Measurements from ENCODE around the gene SERPINB10.
A peak's percentile ranks its signal among the peaks of the same experiment; 100 is the strongest.

The SERPINB10 gene

DNA sequence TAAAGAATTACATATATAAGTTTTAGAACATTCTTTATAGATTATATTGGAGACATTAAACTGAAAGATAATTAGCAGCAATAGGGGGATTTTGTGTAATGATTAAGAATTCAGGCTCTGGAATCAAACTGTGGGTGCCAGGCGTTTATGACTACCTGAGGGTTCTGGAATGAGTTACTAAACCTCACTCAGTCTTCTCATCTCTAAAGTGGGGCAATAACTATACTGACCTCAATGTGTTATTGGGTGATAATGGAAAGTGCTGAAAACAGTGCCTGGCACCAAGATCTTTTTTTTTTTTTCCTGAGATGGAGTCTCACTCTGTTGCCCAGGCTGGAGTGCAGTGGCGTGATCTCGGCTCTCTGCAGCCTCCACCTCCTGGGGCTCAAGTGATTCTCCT lies 69.3 kb downstream of the SERPINB10 start:
- no peak for DNase-seq
- no peaks in the 10 kb centered on the region for H3K27me3 ChIP-seq (replicated peaks in 2 of 5; ENCODE audit: control insufficient read depth in 4 of 5, insufficient read depth in 5 of 5, low read length in 4 of 5)
- no peaks in the 10 kb centered on the region for H3K9me3 ChIP-seq (ENCODE audit: control extremely low read depth in 1 of 5, control insufficient read depth in 4 of 5, insufficient read depth in 2 of 5, low read depth in 1 of 5, low read length in 4 of 5)
- peaks cover 0 to 11% (median 3%) of the 10 kb centered on the region in 4 experiments for H3K36me3 ChIP-seq (ENCODE audit: control insufficient read depth in 4 of 4, insufficient read depth in 4 of 4, low read length in 3 of 4)
- ChIA-PET POLR2A (no interaction called here), CTCF (interaction anchor here (1.4 to 5.9 kb wide), 4 partner anchors 14 to 41 kb away, joined by 3 to 45 read pairs (median 10); no protein-coding TSS in a partner anchor)
- H3K4me3 ChIP-seq (ENCODE audit: control insufficient read depth in 1 of 7, extremely low read depth in 1 of 7, insufficient read depth in 4 of 7, low read depth in 2 of 7, low read length in 6 of 7), result no peak overlapping the region
- peaks cover 4 to 33% (median 18%) of the 10 kb centered on the region in 4 experiments for H3K4me1 ChIP-seq (ENCODE audit: control extremely low read depth in 1 of 4, control insufficient read depth in 4 of 4, insufficient read depth in 4 of 4, low read length in 3 of 4)
- no peak overlapping the region for H3K27ac ChIP-seq (ENCODE audit: insufficient read depth in 1 of 2, low read depth in 1 of 2, low read length in 2 of 2, poor library complexity in 1 of 2, severe bottlenecking in 2 of 2)
- 100% methylated on average over 1 of the region's 3 CpGs for WGBS (ENCODE audit: insufficient coverage)

DNA sequence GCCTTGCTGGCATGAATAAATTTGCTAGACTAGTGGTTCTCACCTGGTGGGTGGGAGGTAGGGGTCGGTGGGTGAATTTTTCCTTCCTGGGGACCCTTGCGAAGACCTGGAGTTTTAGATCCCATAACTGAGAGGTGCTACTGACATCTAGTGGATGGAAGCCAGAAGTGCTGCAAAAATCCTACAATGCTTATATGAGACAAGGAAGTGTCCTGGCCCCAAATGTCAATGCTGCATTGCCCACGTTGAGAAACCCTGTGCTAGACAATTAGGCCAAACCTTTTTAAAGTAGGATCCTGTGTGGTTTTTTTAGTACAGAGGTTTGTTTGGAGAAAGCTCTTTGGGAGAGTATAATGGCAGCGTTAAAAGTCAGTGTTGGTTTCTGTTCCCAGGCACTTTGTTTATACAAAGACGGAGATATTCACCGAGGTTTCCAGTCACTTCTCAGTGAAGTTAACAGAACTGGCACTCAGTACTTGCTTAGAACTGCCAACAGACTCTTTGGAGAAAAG lies 71.7 kb downstream of the SERPINB10 start:
- Histone ChIP-seq H3K27ac (ENCODE audit: insufficient read depth in 1 of 2, low read depth in 1 of 2, low read length in 2 of 2, poor library complexity in 1 of 2, severe bottlenecking in 2 of 2) (no peak overlapping the region), H3K4me3 (ENCODE audit: control insufficient read depth in 1 of 7, extremely low read depth in 1 of 7, insufficient read depth in 4 of 7, low read depth in 2 of 7, low read length in 6 of 7) (peak overlapping the region in 1 of 7 experiments; percentile 61), H3K27me3 (replicated peaks in 2 of 5; ENCODE audit: control insufficient read depth in 4 of 5, insufficient read depth in 5 of 5, low read length in 4 of 5) (no peaks in the 10 kb centered on the region), H3K9me3 (ENCODE audit: control extremely low read depth in 1 of 5, control insufficient read depth in 4 of 5, insufficient read depth in 2 of 5, low read depth in 1 of 5, low read length in 4 of 5) (no peaks in the 10 kb centered on the region), H3K4me1 (ENCODE audit: control extremely low read depth in 1 of 4, control insufficient read depth in 4 of 4, insufficient read depth in 4 of 4, low read length in 3 of 4) (peaks cover 4 to 32% (median 17%) of the 10 kb centered on the region in 4 experiments), H3K36me3 (ENCODE audit: control insufficient read depth in 4 of 4, insufficient read depth in 4 of 4, low read length in 3 of 4) (peaks cover 2 to 25% (median 10%) of the 10 kb centered on the region in 4 experiments)
- 38% methylated on average over 6 of the region's 6 CpGs for WGBS (ENCODE audit: insufficient coverage)
- CTCF ChIA-PET, result interaction anchor here (1.5 to 1.7 kb wide), 3 partner anchors 16 to 21 kb away, joined by 5 to 7 read pairs (median 5); no protein-coding TSS in a partner anchor
- peak; percentile 57 to 69 (median 68) for DNase-seq
- POLR2A ChIA-PET, result no interaction called here

DNA sequence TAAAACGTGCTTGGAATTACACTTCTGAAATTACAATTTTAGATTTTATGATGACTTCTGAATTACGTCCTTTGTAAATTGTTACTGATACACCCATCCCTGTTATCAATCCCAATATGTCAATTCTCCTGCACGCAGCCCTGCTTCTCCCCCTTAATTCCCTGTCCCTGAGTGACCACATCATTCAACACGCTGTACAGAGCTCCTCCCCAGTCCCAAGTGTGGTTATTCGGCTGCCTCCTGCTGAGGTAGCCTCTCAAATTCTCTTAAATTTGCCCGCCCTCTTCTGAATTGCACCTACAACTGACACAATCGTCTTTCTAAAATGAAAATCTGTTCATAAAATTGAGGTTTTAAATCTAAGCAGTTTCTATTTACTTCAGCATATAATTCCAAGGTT lies 72.3 kb downstream of the SERPINB10 start:
- WGBS (ENCODE audit: insufficient coverage), result 95% methylated on average over 2 of the region's 7 CpGs
- ChIA-PET CTCF (interaction anchor here (1.5 to 1.7 kb wide), 3 partner anchors 16 to 22 kb away, joined by 5 to 7 read pairs (median 5); no protein-coding TSS in a partner anchor), POLR2A (no interaction called here)
- Histone ChIP-seq H3K27ac (ENCODE audit: insufficient read depth in 1 of 2, low read depth in 1 of 2, low read length in 2 of 2, poor library complexity in 1 of 2, severe bottlenecking in 2 of 2) (no peak overlapping the region), H3K4me3 (ENCODE audit: control insufficient read depth in 1 of 7, extremely low read depth in 1 of 7, insufficient read depth in 4 of 7, low read depth in 2 of 7, low read length in 6 of 7) (no peak overlapping the region), H3K4me1 (ENCODE audit: control extremely low read depth in 1 of 4, control insufficient read depth in 4 of 4, insufficient read depth in 4 of 4, low read length in 3 of 4) (peaks cover 4 to 26% (median 15%) of the 10 kb centered on the region in 4 experiments), H3K36me3 (ENCODE audit: control insufficient read depth in 4 of 4, insufficient read depth in 4 of 4, low read length in 3 of 4) (peaks cover 2 to 28% (median 11%) of the 10 kb centered on the region in 4 experiments), H3K27me3 (replicated peaks in 2 of 5; ENCODE audit: control insufficient read depth in 4 of 5, insufficient read depth in 5 of 5, low read length in 4 of 5) (no peaks in the 10 kb centered on the region), H3K9me3 (ENCODE audit: control extremely low read depth in 1 of 5, control insufficient read depth in 4 of 5, insufficient read depth in 2 of 5, low read depth in 1 of 5, low read length in 4 of 5) (no peaks in the 10 kb centered on the region)
- no peak for DNase-seq

DNA sequence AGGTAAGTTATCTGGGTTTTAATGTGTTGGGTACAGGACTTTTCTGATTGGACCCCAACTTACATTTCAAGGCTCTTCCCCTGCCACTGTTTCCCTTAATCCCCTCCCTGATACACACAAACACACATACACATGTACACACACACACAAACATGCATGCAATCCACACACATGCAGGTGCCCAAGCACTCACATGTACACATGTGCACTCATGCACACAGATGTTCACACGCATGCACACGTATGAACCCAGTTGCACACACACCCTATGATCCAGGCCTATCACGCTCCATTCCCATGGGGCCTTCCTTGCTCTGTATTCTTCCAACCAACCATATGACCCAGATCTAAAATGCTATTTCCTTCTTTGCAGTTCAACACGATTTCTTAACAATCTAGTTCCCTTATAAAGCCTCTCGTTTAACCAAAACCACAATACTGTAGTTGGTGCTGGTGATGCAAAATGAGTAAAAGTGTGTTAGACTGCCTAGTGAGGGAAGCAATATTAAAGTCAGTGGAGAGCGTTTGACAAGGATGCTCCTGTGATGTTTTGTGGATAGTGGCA lies 73.2 kb downstream of the SERPINB10 start:
- ChIA-PET POLR2A (no interaction called here), CTCF (interaction anchor here (0.7 to 1.7 kb wide), 4 partner anchors 17 to 157 kb away, joined by 3 to 7 read pairs (median 4); no protein-coding TSS in a partner anchor)
- no peak for DNase-seq
- Histone ChIP-seq H3K36me3 (ENCODE audit: control insufficient read depth in 4 of 4, insufficient read depth in 4 of 4, low read length in 3 of 4) (peaks cover 2 to 36% (median 11%) of the 10 kb centered on the region in 4 experiments), H3K4me1 (ENCODE audit: control extremely low read depth in 1 of 4, control insufficient read depth in 4 of 4, insufficient read depth in 4 of 4, low read length in 3 of 4) (peaks cover 0 to 17% (median 9%) of the 10 kb centered on the region in 4 experiments), H3K27me3 (replicated peaks in 2 of 5; ENCODE audit: control insufficient read depth in 4 of 5, insufficient read depth in 5 of 5, low read length in 4 of 5) (no peaks in the 10 kb centered on the region), H3K4me3 (ENCODE audit: control insufficient read depth in 1 of 7, extremely low read depth in 1 of 7, insufficient read depth in 4 of 7, low read depth in 2 of 7, low read length in 6 of 7) (no peak overlapping the region), H3K27ac (ENCODE audit: insufficient read depth in 1 of 2, low read depth in 1 of 2, low read length in 2 of 2, poor library complexity in 1 of 2, severe bottlenecking in 2 of 2) (no peak overlapping the region), H3K9me3 (ENCODE audit: control extremely low read depth in 1 of 5, control insufficient read depth in 4 of 5, insufficient read depth in 2 of 5, low read depth in 1 of 5, low read length in 4 of 5) (no peaks in the 10 kb centered on the region)
- 97% methylated on average over 3 of the region's 6 CpGs for WGBS (ENCODE audit: insufficient coverage)

DNA sequence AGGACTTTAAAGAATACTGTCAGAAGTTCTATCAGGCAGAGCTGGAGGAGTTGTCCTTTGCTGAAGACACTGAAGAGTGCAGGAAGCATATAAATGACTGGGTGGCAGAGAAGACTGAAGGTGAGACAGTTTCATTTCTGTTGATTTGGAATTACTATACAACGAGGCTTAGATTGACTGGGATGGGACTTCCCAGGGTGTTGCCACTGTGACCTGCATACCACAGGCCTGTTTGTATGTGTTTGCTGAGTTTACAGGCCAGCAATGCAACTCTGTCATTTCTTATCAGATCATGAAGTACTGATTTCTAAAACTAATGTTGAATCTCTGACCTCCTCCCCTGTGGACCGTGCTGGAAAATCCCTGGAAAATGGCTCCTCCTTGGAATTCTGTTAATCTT lies 74.0 kb downstream of the SERPINB10 start:
- Histone ChIP-seq H3K9me3 (ENCODE audit: control extremely low read depth in 1 of 5, control insufficient read depth in 4 of 5, insufficient read depth in 2 of 5, low read depth in 1 of 5, low read length in 4 of 5) (no peaks in the 10 kb centered on the region), H3K36me3 (ENCODE audit: control insufficient read depth in 4 of 4, insufficient read depth in 4 of 4, low read length in 3 of 4) (peaks cover 2 to 41% (median 12%) of the 10 kb centered on the region in 4 experiments), H3K27ac (ENCODE audit: insufficient read depth in 1 of 2, low read depth in 1 of 2, low read length in 2 of 2, poor library complexity in 1 of 2, severe bottlenecking in 2 of 2) (no peak overlapping the region), H3K4me3 (ENCODE audit: control insufficient read depth in 1 of 7, extremely low read depth in 1 of 7, insufficient read depth in 4 of 7, low read depth in 2 of 7, low read length in 6 of 7) (no peak overlapping the region), H3K27me3 (replicated peaks in 2 of 5; ENCODE audit: control insufficient read depth in 4 of 5, insufficient read depth in 5 of 5, low read length in 4 of 5) (no peaks in the 10 kb centered on the region), H3K4me1 (ENCODE audit: control extremely low read depth in 1 of 4, control insufficient read depth in 4 of 4, insufficient read depth in 4 of 4, low read length in 3 of 4) (peaks cover 0 to 10% (median 5%) of the 10 kb centered on the region in 4 experiments)
- DNase-seq, result no peak
- ChIA-PET CTCF (interaction anchor here (0.9 kb wide), 1 partner anchor 46 kb away, joined by 3 read pairs; no protein-coding TSS in a partner anchor), POLR2A (no interaction called here)
- 97% methylated on average over 2 of the region's 2 CpGs for WGBS (ENCODE audit: insufficient coverage)

DNA sequence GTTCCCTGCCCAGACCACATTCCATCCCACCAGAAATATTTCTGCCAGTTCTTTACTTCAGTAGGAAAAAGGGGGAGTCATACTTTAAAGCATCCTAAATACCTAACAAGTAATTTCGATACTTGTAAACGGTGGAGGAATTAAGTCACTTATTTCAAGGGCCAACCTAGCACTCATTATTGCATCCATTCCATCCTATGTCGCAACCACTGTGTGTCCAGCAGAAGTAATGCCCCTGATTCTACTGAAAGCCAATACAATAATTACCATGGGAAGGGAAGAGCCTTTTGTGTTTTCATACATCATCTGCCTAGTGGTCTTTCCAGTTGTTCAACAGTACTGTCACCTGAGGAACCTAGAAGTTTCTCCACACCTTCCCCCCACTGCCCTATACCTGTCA lies 74.6 kb downstream of the SERPINB10 start:
- no peak overlapping the region for H3K27ac ChIP-seq (ENCODE audit: insufficient read depth in 1 of 2, low read depth in 1 of 2, low read length in 2 of 2, poor library complexity in 1 of 2, severe bottlenecking in 2 of 2)
- H3K4me3 ChIP-seq (ENCODE audit: control insufficient read depth in 1 of 7, extremely low read depth in 1 of 7, insufficient read depth in 4 of 7, low read depth in 2 of 7, low read length in 6 of 7), result no peak overlapping the region
- CTCF ChIA-PET, result no interaction called here
- H3K9me3 ChIP-seq (ENCODE audit: control extremely low read depth in 1 of 5, control insufficient read depth in 4 of 5, insufficient read depth in 2 of 5, low read depth in 1 of 5, low read length in 4 of 5), result no peaks in the 10 kb centered on the region
- 100% methylated on average over 1 of the region's 3 CpGs for WGBS (ENCODE audit: insufficient coverage)
- no peaks in the 10 kb centered on the region for H3K27me3 ChIP-seq (replicated peaks in 2 of 5; ENCODE audit: control insufficient read depth in 4 of 5, insufficient read depth in 5 of 5, low read length in 4 of 5)
- H3K36me3 ChIP-seq (ENCODE audit: control insufficient read depth in 4 of 4, insufficient read depth in 4 of 4, low read length in 3 of 4), result peaks cover 2 to 47% (median 16%) of the 10 kb centered on the region in 4 experiments
- DNase-seq, result no peak
- H3K4me1 ChIP-seq (ENCODE audit: control extremely low read depth in 1 of 4, control insufficient read depth in 4 of 4, insufficient read depth in 4 of 4, low read length in 3 of 4), result peaks cover 0 to 8% (median 5%) of the 10 kb centered on the region in 4 experiments
- POLR2A ChIA-PET, result no interaction called here
